ENCODE data around the gene GPR62. TPM values are rescaled to one million over a fixed set of nuclear protein-coding genes. Genes with fewer than 3 reads are reported as not detected.

The GPR62 gene
- total and polyA plus RNA-seq, 9 of the 15 experiments (the other 6 are each of a cell fraction or from before 2014, with no cell fraction given): not detected

DNA sequence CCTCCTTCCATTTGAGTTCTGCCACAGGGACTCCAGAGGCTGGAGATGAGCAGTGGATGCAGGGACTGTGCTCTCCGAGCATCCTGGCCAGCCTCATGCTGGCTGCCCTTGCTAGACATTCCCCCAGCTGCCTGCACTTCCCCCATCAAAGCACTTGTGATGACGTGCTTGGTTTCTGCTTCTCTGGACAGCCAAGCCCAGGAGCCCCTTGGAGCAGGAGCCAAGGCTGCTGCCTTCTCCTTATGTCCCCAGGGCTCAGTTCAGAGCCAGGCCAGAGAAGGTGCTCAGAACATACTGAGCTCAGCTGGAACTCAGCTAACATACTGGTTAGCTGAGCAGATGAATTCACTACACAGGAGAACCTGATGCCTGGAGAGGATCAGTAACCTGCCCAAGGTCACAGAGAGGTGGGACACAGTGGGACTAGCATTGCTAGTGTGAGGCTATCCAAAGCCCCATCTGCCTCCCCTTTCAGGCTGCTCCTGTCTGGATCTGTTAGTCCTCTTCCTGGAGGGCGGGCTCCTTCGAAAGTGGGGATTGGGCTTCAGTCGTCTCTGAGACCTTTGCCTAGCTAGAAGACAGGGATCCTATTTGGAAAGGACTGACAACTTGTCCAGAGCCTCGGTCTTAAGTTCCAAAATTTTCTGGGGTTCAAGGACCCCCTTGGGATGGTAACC lies 7.8 kb downstream of the GPR62 start:
- peaks cover 0 to 36% of the 10 kb centered on the region in 2 experiments; a peak in 3 of 5 replicates for H3K4me1 ChIP-seq (replicated peaks in 1 of 2; ENCODE audit: control insufficient read depth in 2 of 2, insufficient read depth in 2 of 2, low read length in 2 of 2)
- intact Hi-C loops (cut with micrococcal nuclease) (no loop called here), in situ Hi-C loops (cut with MboI) (no loop called here)
- FAIRE-seq: no peak
- BruUV-seq (replicated peaks): no TSS peak
- TF ChIP-seq NFE2L1 (tag; IDR thresholded peaks at IDR 0.05; ENCODE audit: borderline replicate concordance, low read depth) (no peak), ZNF24 (IDR thresholded peaks at IDR 0.05) (no peak), NCOA2 (IDR thresholded peaks at IDR 0.05; ENCODE audit: partially characterized antibody in 2 of 2) (no peak), ZNF263 (CRISPR knock-in tag; IDR thresholded peaks at IDR 0.05; ENCODE audit: borderline replicate concordance) (no peak), KDM2B (CRISPR knock-in tag; IDR thresholded peaks at IDR 0.05) (no peak), IRF2 (CRISPR knock-in tag; IDR thresholded peaks at IDR 0.05) (no peak), NFXL1 (CRISPR knock-in tag; IDR thresholded peaks at IDR 0.05) (no peak)
- no peaks in the 10 kb centered on the region for H3K36me3 ChIP-seq (ENCODE audit: control insufficient read depth, insufficient read depth, low read length)
- no peak for DNase-seq (ENCODE audit: extremely low read depth in 1 of 4, low spot score in 3 of 4)
- peaks cover 0 to 17% of the 10 kb centered on the region in 2 experiments; a peak in 2 of 5 replicates for H3K27me3 ChIP-seq (ENCODE audit: control insufficient read depth in 2 of 2, insufficient read depth in 2 of 2, low read length in 2 of 2)
- 0 out of 2 replicates have a peak, but pooled peaks cover 6% of the 10 kb centered on the region for H4K20me1 ChIP-seq (replicated peaks; ENCODE audit: control insufficient read depth, insufficient read depth, low read length)
- no peak overlapping the region for H2AFZ ChIP-seq (ENCODE audit: low read depth, low read length)
- no peaks in the 10 kb centered on the region for H3K9me1 ChIP-seq (ENCODE audit: control insufficient read depth, insufficient read depth, low read length)
- WGBS (ENCODE audit: insufficient coverage, low coverage, missing lambda C conversion rate): 9% methylated on average over 4 of the region's 6 CpGs
- H3K27ac ChIP-seq (ENCODE audit: extremely low read depth, low read depth, low read length): no peak overlapping the region
- H3K9ac ChIP-seq (ENCODE audit: insufficient read depth in 1 of 2, low read depth in 2 of 2, low read length in 2 of 2): peak overlapping the region in 1 of 2 experiments; percentile 58; a peak in 1 of 4 replicates
- H3K79me2 ChIP-seq (ENCODE audit: control insufficient read depth, insufficient read depth, low read length): no peaks in the 10 kb centered on the region
- POLR2A ChIA-PET: interaction anchor here (0.6 to 1.9 kb wide), 5 partner anchors 11 to 33 kb away, joined by 3 to 6 read pairs (median 3); partner anchors contain the start of genes ABHD14B and RPL29
- CTCF ChIA-PET (ENCODE audit: low intra/inter-chr PET ratio): no interaction called here
- ATAC-seq: no peak
- H3K9me3 ChIP-seq (replicated peaks; ENCODE audit: control insufficient read depth, insufficient read depth, low read depth, low read length): no peaks in the 10 kb centered on the region
- no peak overlapping the region for H3K4me3 ChIP-seq
- no peak overlapping the region for H3K4me2 ChIP-seq (ENCODE audit: insufficient read depth, low read length)

Measured in K562 (cell line).